ENCODE data around the gene PARD6G. TPM values are rescaled to one million over a fixed set of nuclear protein-coding genes. Genes with fewer than 3 reads are reported as not detected.
"Not testable (repeated sequence)": the region's sequence is repeated elsewhere in the genome, so short reads cannot be mapped to it uniquely, and the experiment has no call there.

Gene PARD6G
- total RNA-seq, 1 donor from 2014 or later: 6.5 TPM

DNA sequence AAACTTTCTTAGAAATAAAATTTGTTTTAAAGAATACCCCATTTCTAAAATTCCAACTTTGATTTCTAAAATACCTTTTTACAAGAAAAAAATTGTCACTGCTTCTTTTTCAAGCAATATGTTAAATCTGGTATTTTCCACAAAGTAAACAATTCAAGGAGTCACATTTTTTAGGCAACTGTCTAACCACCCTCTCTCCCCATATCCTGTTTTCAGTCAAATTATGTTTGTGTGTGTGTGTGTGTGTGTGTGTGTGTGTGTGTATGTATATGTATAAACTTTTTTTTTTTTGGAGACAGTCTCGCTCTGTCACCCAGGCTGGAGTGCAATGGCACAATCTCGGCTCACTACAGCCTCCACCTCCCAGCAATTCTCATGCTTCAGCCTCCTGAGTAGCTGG lies 79.0 kb downstream of the PARD6G start:
- Histone ChIP-seq H3K27ac (no peak overlapping the region), H3K36me3 (no peaks in the 10 kb centered on the region), H3K4me3 (no peak overlapping the region), H3K27me3 (peaks cover 6% of the 10 kb centered on the region), H3K9me3 (no peaks in the 10 kb centered on the region), H3K4me1 (no peaks in the 10 kb centered on the region)
- DNase-seq (no peak), ATAC-seq (no peak)
- intact Hi-C loops (cut with DNase I): no loop called here
- TF ChIP-seq, protein P1, sequence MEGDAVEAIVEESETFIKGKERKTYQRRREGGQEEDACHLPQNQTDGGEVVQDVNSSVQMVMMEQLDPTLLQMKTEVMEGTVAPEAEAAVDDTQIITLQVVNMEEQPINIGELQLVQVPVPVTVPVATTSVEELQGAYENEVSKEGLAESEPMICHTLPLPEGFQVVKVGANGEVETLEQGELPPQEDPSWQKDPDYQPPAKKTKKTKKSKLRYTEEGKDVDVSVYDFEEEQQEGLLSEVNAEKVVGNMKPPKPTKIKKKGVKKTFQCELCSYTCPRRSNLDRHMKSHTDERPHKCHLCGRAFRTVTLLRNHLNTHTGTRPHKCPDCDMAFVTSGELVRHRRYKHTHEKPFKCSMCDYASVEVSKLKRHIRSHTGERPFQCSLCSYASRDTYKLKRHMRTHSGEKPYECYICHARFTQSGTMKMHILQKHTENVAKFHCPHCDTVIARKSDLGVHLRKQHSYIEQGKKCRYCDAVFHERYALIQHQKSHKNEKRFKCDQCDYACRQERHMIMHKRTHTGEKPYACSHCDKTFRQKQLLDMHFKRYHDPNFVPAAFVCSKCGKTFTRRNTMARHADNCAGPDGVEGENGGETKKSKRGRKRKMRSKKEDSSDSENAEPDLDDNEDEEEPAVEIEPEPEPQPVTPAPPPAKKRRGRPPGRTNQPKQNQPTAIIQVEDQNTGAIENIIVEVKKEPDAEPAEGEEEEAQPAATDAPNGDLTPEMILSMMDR (IDR thresholded peaks at IDR 0.05): no peak

DNA sequence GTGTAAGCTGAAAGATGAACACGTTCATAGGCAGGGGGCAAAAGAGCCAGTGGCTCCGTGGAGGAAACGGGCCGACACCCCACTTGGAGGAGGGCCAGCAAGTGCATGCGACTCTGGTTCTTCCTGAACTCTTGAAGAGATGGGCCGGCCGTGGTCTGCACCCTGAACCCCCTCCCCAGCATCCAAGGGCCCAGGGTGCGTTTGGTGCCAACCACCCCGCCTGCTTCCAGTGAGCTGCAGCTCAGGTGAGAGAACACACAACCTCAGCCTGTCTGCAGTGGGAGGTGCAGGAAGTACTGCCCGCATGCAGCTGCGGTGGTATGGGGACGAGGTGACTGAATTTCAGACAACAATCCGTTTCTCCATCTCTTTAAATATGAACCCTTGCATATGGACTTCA lies 79.4 kb downstream of the PARD6G start:
- peak; percentile 52 for DNase-seq
- H3K36me3 ChIP-seq: no peaks in the 10 kb centered on the region
- TF ChIP-seq, protein P1 (IDR thresholded peaks at IDR 0.05): no peak
- H3K4me1 ChIP-seq: no peaks in the 10 kb centered on the region
- no peak for ATAC-seq
- H3K9me3 ChIP-seq: no peaks in the 10 kb centered on the region
- H3K27ac ChIP-seq: no peak overlapping the region
- intact Hi-C loops (cut with DNase I): no loop called here
- H3K27me3 ChIP-seq: peaks cover 6% of the 10 kb centered on the region
- no peak overlapping the region for H3K4me3 ChIP-seq

DNA sequence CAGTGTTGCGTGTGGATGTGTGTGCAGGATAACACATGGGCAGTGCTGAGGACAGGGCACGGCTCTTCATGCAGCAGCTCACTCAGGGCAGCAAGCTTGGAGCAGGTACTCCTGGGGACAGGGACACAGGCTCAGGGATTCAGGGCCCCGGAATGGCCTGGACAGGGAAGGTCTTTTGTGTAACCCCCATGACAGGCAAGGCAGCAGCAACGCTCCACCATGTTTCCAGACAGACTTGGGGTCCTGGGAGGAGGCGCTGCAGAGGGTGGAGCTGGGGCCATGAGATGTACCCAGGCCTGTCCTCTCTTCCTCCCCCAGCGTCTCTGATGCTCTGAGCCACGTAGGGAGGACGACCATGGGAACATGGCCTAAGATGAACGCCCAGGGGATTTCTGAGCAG lies 80.0 kb downstream of the PARD6G start:
- DNase-seq (peak; percentile 43), ATAC-seq (no peak)
- TF ChIP-seq, protein P1 (IDR thresholded peaks at IDR 0.05): no peak
- no peak overlapping the region for H3K27ac ChIP-seq
- H3K36me3 ChIP-seq: no peaks in the 10 kb centered on the region
- peaks cover 6% of the 10 kb centered on the region for H3K27me3 ChIP-seq
- H3K4me3 ChIP-seq: no peak overlapping the region
- intact Hi-C loops (cut with DNase I): no loop called here
- H3K9me3 ChIP-seq: no peaks in the 10 kb centered on the region
- no peaks in the 10 kb centered on the region for H3K4me1 ChIP-seq

DNA sequence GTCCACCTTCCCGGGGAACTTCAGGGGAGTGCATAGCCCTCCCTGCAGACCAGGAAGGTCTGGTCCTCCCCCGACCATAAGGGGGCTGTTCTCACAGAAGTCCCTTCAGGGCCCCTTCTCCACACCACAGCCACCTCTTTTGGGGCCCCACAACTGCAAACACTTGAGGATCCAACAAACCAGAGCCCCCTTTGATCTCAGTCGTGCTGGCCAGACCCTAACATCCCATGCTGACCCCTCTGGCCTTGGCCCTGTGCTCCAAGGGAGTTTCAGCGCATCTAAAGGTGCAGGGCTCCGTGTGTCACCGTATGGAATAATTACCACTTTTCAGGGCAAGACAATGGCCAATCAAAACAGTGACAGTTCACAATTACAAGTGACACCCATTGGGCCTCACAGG lies 80.6 kb downstream of the PARD6G start:
- intact Hi-C loops (cut with DNase I): no loop called here
- Histone ChIP-seq H3K4me1 (no peaks in the 10 kb centered on the region), H3K27ac (no peak overlapping the region), H3K27me3 (peaks cover 6% of the 10 kb centered on the region), H3K36me3 (no peaks in the 10 kb centered on the region), H3K9me3 (no peaks in the 10 kb centered on the region), H3K4me3 (no peak overlapping the region)
- DNase-seq (no peak), ATAC-seq (no peak)
- TF ChIP-seq, protein P1 (IDR thresholded peaks at IDR 0.05): no peak

DNA sequence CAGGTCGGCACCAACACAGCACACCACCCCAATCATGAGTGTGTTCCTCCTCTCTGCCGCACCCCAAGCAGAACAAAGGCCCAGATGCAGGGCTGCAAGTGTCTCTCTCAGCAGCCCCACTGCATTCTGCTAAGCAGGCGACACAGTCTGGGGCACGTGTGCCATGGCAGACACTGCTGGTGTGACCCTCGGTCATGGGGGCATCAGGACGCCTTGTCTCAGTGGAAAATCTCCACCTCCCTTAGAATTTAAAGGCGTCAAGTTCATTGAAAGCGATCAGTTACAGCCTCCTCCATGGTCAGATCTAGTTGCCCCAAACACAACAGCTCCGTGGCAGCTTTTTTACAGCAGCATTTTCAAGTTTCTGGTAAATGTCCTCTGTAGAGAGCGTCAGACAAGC lies 81.1 kb downstream of the PARD6G start:
- H3K9me3 ChIP-seq: no peaks in the 10 kb centered on the region
- DNase-seq (no peak), ATAC-seq (no peak)
- no peaks in the 10 kb centered on the region for H3K36me3 ChIP-seq
- H3K27me3 ChIP-seq: peaks cover 6% of the 10 kb centered on the region
- no peak overlapping the region for H3K4me3 ChIP-seq
- H3K4me1 ChIP-seq: no peaks in the 10 kb centered on the region
- H3K27ac ChIP-seq: no peak overlapping the region
- intact Hi-C loops (cut with DNase I): no loop called here
- TF ChIP-seq, protein P1 (IDR thresholded peaks at IDR 0.05): no peak

DNA sequence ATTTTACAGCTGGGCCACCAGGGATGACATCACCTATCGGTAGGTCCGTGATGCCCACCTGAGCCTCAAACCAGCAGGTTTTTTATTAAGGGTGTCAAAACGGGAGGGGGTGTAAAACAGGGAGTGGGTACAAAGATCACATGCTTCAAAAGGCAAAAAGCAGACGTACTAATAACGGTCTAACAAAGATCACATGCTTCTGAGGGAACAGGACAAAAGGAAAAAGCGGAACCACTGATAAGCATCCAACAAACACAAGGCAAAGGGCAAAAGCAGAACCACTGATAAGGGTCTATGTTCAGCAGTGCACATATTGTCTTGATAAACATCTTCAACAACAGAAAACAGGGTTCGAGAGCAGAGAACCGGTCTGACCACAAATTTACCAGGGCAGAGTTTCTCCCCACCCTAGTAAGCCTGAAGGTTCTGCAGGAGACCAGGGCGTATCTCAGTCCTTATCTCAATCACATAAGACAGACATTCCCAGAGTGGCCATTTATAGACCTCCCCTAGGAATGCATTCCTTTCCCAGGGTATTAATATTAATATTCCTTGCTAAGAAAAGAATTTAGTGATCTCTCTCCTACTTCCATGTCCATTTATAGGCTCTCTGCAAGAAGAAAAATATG lies 82.5 kb downstream of the PARD6G start:
- H3K36me3 ChIP-seq; H3K9me3 ChIP-seq; H3K4me1 ChIP-seq; DNase-seq; H3K27me3 ChIP-seq; ATAC-seq; intact Hi-C loops (cut with DNase I); H3K27ac ChIP-seq; H3K4me3 ChIP-seq: not testable (repeated sequence)

Data from upper lobe of right lung (tissue), 1 donor.